Measurements from ENCODE around the gene SCD5. TPM values are rescaled to one million over a fixed set of nuclear protein-coding genes. Genes with fewer than 3 reads are reported as not detected.

Gene SCD5
- total and polyA plus RNA-seq, 9 of the 15 experiments (the other 6 are each of a cell fraction or from before 2014, with no cell fraction given): 0.01 to 0.20 (median 0.03) TPM; not detected in 5

DNA sequence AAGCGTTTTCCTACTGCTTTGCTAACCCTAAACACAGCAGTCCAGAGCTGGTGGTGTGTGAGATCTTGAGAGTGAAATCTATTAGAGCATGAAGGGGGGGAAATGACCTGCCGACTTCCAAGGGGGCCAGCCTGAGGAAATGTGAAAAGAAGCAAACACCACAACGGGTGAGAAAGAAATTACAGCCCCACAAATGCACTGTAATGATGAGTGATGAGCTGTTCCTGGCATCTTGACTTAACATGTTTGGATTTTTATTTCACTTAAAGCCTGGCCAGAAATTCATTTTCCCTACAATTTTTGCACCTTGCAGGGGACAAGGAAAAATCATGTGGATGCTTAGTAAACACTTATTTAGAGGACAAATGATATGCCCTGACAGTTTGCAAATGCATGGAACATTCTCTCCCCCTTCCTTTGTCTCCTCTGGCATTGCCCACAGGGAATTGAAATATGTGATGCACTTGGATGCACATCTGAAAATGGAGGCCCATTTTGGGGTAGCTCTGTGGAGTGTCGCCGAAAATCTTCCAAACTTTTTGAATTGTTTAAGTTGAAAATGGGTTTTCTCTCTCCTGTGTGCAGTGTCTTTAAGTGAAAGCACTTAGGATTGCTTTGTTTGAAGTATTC, 152.5 kb downstream of the SCD5 start:
- ChIA-PET POLR2A (no interaction called here), CTCF (ENCODE audit: low intra/inter-chr PET ratio) (no interaction called here)
- no peak for ATAC-seq
- no peaks in the 10 kb centered on the region for H3K4me1 ChIP-seq (replicated peaks in 1 of 2; ENCODE audit: control insufficient read depth in 2 of 2, insufficient read depth in 2 of 2, low read length in 2 of 2)
- no peak for DNase-seq (ENCODE audit: extremely low read depth in 1 of 4, low spot score in 3 of 4)
- no peak overlapping the region for H3K4me3 ChIP-seq
- TF ChIP-seq ZNF224 (CRISPR knock-in tag; IDR thresholded peaks at IDR 0.05) (no peak), THRB (CRISPR knock-in tag; conservative IDR thresholded peaks at IDR 0.05) (no peak), RBM15 (IDR thresholded peaks at IDR 0.05; ENCODE audit: insufficient read depth, low read length) (no peak), YBX1 (IDR thresholded peaks at IDR 0.05) (no peak), HMG20B (CRISPR knock-in tag; IDR thresholded peaks at IDR 0.05) (no peak), ZNF551 (CRISPR knock-in tag; IDR thresholded peaks at IDR 0.05) (no peak), ILF3 (IDR thresholded peaks at IDR 0.05; ENCODE audit: borderline replicate concordance) (no peak), CBFA2T2 (conservative IDR thresholded peaks at IDR 0.05) (no peak), ID3 (CRISPR knock-in tag; IDR thresholded peaks at IDR 0.05) (no peak), ID3 (tag; IDR thresholded peaks at IDR 0.05) (no peak), DACH1 (IDR thresholded peaks at IDR 0.05; ENCODE audit: partially characterized antibody) (no peak), FOS (IDR thresholded peaks at IDR 0.05; ENCODE audit: extremely low read depth, insufficient read length) (no peak), ILK (tag; IDR thresholded peaks at IDR 0.05; ENCODE audit: borderline replicate concordance, low read depth) (no peak), ZNF384 (IDR thresholded peaks at IDR 0.05; ENCODE audit: low read depth, low read length) (no peak)
- TF ChIP-seq, protein P1, sequence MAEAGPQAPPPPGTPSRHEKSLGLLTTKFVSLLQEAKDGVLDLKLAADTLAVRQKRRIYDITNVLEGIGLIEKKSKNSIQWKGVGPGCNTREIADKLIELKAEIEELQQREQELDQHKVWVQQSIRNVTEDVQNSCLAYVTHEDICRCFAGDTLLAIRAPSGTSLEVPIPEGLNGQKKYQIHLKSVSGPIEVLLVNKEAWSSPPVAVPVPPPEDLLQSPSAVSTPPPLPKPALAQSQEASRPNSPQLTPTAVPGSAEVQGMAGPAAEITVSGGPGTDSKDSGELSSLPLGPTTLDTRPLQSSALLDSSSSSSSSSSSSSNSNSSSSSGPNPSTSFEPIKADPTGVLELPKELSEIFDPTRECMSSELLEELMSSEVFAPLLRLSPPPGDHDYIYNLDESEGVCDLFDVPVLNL (CRISPR knock-in tag; IDR thresholded peaks at IDR 0.05; ENCODE audit: low read depth): no peak
- no peaks in the 10 kb centered on the region for H3K9me1 ChIP-seq (ENCODE audit: control insufficient read depth, insufficient read depth, low read length)
- WGBS (ENCODE audit: insufficient coverage, low coverage, missing lambda C conversion rate): 0% methylated on average over 5 of the region's 5 CpGs
- H3K27ac ChIP-seq (ENCODE audit: extremely low read depth, low read depth, low read length): no peak overlapping the region
- in situ Hi-C loops (cut with MboI): no loop called here
- H3K4me2 ChIP-seq (ENCODE audit: insufficient read depth, low read length): no peak overlapping the region
- no peaks in the 10 kb centered on the region for H3K36me3 ChIP-seq (ENCODE audit: control insufficient read depth, insufficient read depth, low read length)
- H2AFZ ChIP-seq (ENCODE audit: low read depth, low read length): no peak overlapping the region
- H4K20me1 ChIP-seq (replicated peaks; ENCODE audit: control insufficient read depth, insufficient read depth, low read length): no peaks in the 10 kb centered on the region
- no TSS peak for BruUV-seq (replicated peaks)
- peaks cover 0 to 5% of the 10 kb centered on the region in 2 experiments; a peak in 1 of 5 replicates for H3K27me3 ChIP-seq (ENCODE audit: control insufficient read depth in 2 of 2, insufficient read depth in 2 of 2, low read length in 2 of 2)
- intact Hi-C loops (cut with micrococcal nuclease): no loop called here
- no peaks in the 10 kb centered on the region for H3K79me2 ChIP-seq (ENCODE audit: control insufficient read depth, insufficient read depth, low read length)
- H3K9me3 ChIP-seq (replicated peaks; ENCODE audit: control insufficient read depth, insufficient read depth, low read depth, low read length): no peaks in the 10 kb centered on the region
- no peak for FAIRE-seq
- no peak overlapping the region for H3K9ac ChIP-seq (ENCODE audit: insufficient read depth in 1 of 2, low read depth in 2 of 2, low read length in 2 of 2)
